Measurements from ENCODE around the gene RNF20.

DNA sequence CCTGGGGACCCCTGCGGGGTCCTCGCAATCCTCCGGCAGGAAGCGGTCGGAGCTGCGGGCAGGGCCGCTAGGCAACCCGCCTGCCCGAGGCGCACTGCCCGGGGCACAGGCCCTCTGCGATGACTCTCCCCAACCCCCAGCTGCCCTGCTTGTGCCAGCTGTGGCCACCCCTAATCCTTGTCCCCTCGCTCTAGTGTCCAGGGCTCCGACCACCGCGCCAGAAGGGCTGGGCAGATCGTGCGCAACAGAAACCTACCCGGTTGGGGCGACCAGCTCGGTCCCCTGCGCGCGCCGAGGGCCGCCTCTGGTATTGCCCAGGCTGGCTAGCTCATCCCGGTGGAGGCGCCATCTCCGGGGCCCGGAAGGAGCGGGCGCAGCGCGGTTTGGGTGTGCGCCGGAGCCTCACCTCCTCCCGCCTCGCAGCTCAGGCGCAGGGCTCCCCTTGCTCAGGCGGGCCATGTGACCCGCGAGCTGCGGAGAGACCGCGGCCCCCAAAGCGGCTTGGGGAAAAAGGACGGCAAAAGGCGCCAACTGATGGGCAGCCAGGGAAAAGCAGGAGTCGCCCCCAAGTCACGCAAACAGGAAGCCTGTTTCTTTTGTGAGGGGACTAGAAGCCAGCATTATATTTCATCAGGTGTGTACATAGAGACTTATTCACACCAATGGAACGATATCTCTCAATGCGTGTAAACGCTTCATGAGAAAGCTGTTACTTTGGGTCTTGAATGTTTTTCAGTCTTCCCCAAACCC, 46.8 kb upstream of the RNF20 start:
- TF ChIP-seq, protein P1, sequence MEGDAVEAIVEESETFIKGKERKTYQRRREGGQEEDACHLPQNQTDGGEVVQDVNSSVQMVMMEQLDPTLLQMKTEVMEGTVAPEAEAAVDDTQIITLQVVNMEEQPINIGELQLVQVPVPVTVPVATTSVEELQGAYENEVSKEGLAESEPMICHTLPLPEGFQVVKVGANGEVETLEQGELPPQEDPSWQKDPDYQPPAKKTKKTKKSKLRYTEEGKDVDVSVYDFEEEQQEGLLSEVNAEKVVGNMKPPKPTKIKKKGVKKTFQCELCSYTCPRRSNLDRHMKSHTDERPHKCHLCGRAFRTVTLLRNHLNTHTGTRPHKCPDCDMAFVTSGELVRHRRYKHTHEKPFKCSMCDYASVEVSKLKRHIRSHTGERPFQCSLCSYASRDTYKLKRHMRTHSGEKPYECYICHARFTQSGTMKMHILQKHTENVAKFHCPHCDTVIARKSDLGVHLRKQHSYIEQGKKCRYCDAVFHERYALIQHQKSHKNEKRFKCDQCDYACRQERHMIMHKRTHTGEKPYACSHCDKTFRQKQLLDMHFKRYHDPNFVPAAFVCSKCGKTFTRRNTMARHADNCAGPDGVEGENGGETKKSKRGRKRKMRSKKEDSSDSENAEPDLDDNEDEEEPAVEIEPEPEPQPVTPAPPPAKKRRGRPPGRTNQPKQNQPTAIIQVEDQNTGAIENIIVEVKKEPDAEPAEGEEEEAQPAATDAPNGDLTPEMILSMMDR (IDR thresholded peaks at IDR 0.05 in 2 of 3, conservative IDR thresholded peaks at IDR 0.05 in 1 of 3; ENCODE audit: borderline replicate concordance in 1 of 3, insufficient read depth in 1 of 3, low read depth in 2 of 3, low read length in 2 of 3) = peak in 2 of 3 experiments; percentile 36 to 42; a peak in 2 of 6 replicates
- TF ChIP-seq POLR2AphosphoS5 (IDR thresholded peaks at IDR 0.05; ENCODE audit: low read depth, low read length) (peak; percentile 73), ZNF274 (IDR thresholded peaks at IDR 0.05; ENCODE audit: low read depth, low read length) (no peak), POLR2A (IDR thresholded peaks at IDR 0.05; ENCODE audit: borderline replicate concordance, extremely low read depth, insufficient read depth, insufficient read length) (peak; percentile 32), EZH2 (IDR thresholded peaks at IDR 0.05) (no peak), CEBPB (IDR thresholded peaks at IDR 0.05; ENCODE audit: low read depth) (no peak), YY1 (IDR thresholded peaks at IDR 0.05; ENCODE audit: extremely low read depth, insufficient replicate concordance, low read depth, low read length) (peak; percentile 43), JUND (IDR thresholded peaks at IDR 0.05) (no peak), SIN3A (IDR thresholded peaks at IDR 0.05; ENCODE audit: low read depth) (peak; percentile 36; the same call in 1 of the 2 replicates)
- TF ChIP-seq, protein P2, sequence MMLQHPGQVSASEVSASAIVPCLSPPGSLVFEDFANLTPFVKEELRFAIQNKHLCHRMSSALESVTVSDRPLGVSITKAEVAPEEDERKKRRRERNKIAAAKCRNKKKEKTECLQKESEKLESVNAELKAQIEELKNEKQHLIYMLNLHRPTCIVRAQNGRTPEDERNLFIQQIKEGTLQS (IDR thresholded peaks at IDR 0.05) = no peak
- TF ChIP-seq, protein P3, sequence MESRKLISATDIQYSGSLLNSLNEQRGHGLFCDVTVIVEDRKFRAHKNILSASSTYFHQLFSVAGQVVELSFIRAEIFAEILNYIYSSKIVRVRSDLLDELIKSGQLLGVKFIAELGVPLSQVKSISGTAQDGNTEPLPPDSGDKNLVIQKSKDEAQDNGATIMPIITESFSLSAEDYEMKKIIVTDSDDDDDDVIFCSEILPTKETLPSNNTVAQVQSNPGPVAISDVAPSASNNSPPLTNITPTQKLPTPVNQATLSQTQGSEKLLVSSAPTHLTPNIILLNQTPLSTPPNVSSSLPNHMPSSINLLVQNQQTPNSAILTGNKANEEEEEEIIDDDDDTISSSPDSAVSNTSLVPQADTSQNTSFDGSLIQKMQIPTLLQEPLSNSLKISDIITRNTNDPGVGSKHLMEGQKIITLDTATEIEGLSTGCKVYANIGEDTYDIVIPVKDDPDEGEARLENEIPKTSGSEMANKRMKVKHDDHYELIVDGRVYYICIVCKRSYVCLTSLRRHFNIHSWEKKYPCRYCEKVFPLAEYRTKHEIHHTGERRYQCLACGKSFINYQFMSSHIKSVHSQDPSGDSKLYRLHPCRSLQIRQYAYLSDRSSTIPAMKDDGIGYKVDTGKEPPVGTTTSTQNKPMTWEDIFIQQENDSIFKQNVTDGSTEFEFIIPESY (IDR thresholded peaks at IDR 0.05; ENCODE audit: extremely low read depth, insufficient replicate concordance, low read length) = no peak
- TF ChIP-seq, protein P4, sequence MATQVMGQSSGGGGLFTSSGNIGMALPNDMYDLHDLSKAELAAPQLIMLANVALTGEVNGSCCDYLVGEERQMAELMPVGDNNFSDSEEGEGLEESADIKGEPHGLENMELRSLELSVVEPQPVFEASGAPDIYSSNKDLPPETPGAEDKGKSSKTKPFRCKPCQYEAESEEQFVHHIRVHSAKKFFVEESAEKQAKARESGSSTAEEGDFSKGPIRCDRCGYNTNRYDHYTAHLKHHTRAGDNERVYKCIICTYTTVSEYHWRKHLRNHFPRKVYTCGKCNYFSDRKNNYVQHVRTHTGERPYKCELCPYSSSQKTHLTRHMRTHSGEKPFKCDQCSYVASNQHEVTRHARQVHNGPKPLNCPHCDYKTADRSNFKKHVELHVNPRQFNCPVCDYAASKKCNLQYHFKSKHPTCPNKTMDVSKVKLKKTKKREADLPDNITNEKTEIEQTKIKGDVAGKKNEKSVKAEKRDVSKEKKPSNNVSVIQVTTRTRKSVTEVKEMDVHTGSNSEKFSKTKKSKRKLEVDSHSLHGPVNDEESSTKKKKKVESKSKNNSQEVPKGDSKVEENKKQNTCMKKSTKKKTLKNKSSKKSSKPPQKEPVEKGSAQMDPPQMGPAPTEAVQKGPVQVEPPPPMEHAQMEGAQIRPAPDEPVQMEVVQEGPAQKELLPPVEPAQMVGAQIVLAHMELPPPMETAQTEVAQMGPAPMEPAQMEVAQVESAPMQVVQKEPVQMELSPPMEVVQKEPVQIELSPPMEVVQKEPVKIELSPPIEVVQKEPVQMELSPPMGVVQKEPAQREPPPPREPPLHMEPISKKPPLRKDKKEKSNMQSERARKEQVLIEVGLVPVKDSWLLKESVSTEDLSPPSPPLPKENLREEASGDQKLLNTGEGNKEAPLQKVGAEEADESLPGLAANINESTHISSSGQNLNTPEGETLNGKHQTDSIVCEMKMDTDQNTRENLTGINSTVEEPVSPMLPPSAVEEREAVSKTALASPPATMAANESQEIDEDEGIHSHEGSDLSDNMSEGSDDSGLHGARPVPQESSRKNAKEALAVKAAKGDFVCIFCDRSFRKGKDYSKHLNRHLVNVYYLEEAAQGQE (IDR thresholded peaks at IDR 0.05; ENCODE audit: low read depth) = no peak
